Panc1 (cell line): ENCODE measurements around the gene PHF14. TPM values are rescaled to one million over a fixed set of nuclear protein-coding genes. Genes with fewer than 3 reads are reported as not detected.

ENCODE experiments used
- ATAC-seq: fragments of 200-7000 bp; cut with Tn5 transposase; 2 replicates; pipeline ENCODE4 v1.9.1; 2020; ENCODE audit warnings: mild to moderate bottlenecking, moderate library complexity
- BruUV-seq: library from RNA; stranded (reverse); fragments of 400-500 nt; replicated peaks from 2 replicates; lab custom pipeline; 2021; lab: Mats Ljungman, UMichigan
- CTCF ChIA-PET: fragments of 300-600 bp; sonication (Branson Sonifier 250); formaldehyde crosslinking; loops from one replicate; lab custom pipeline; 2022; ENCODE audit warnings: antibody characterized with exemption; lab: Charles Lee
- POLR2A ChIA-PET: fragments of 300-600 bp; sonication (Branson Sonifier 250); formaldehyde crosslinking; loops from one replicate; lab custom pipeline; 2022; ENCODE audit warnings: antibody characterized with exemption; lab: Charles Lee
- DNase-seq: peaks from one replicate; pipeline ENCODE4 v3.0.0-alpha.2; 2010; ENCODE audit warnings: low read depth, low spot score
- H3K27ac ChIP-seq: 2 replicates; pipeline ENCODE4 v1.5.1; 2011; ENCODE audit warnings: mild to moderate bottlenecking, low read length, inconsistent platforms
- H3K27me3 ChIP-seq: fragments of 200-500 bp; sonication (Bioruptor generic); 2 replicates; pipeline ENCODE4 v1.6.0; 2014; ENCODE audit warnings: low read length, inconsistent platforms; ENCODE audit not compliant: control insufficient read depth, insufficient read depth
- H3K36me3 ChIP-seq: fragments of 200-500 bp; sonication (Bioruptor generic); 2 replicates; pipeline ENCODE4 v1.5.1; 2014; ENCODE audit warnings: inconsistent platforms, mild to moderate bottlenecking, low read length, moderate library complexity; ENCODE audit not compliant: control insufficient read depth, insufficient read depth
- H3K4me1 ChIP-seq: 2 replicates; pipeline ENCODE4 v1.5.1; 2011; ENCODE audit warnings: inconsistent platforms, mild to moderate bottlenecking, low read length, moderate library complexity; ENCODE audit not compliant: control insufficient read depth, insufficient read depth
- H3K4me3 ChIP-seq, 2 experiments: 2 replicates each; pipeline ENCODE4 v1.5.1; 2011 to 2012; ENCODE audit warnings: low read depth in 2 of 2, low read length in 2 of 2, mild to moderate bottlenecking in 2 of 2, inconsistent platforms in 1 of 2, moderate library complexity in 1 of 2
- H3K9me3 ChIP-seq: fragments of 200-500 bp; sonication (Bioruptor generic); 2 replicates; pipeline ENCODE4 v1.5.1; 2014; ENCODE audit warnings: low read depth, mild to moderate bottlenecking, inconsistent platforms, low read length, moderate library complexity; ENCODE audit not compliant: control insufficient read depth, insufficient read depth
- CTCF ChIP-seq: fragments of 450-650 bp; IDR thresholded peaks from 2 replicates; pipeline ENCODE4 v1.5.1; 2017; ENCODE audit warnings: mild to moderate bottlenecking
- POLR2AphosphoS5 ChIP-seq: IDR thresholded peaks from 2 replicates; pipeline ENCODE4 v1.6.1; 2012; ENCODE audit warnings: mild to moderate bottlenecking, low read depth, low read length, moderate library complexity
- REST ChIP-seq, 2 experiments: IDR thresholded peaks; 2 replicates each; pipeline ENCODE4 v1.6.1; 2011 to 2012; ENCODE audit warnings: low read depth in 2 of 2, control low read depth in 1 of 2, low read length in 1 of 2, mild to moderate bottlenecking in 1 of 2, moderate library complexity in 1 of 2; ENCODE audit not compliant: insufficient read depth in 1 of 2
- SIN3A ChIP-seq: IDR thresholded peaks from 2 replicates; pipeline ENCODE4 v1.6.1; 2012; ENCODE audit warnings: low read depth, mild to moderate bottlenecking, low read length, moderate library complexity, borderline replicate concordance; ENCODE audit not compliant: insufficient read depth
- TCF7L2 ChIP-seq: IDR thresholded peaks from 2 replicates; pipeline ENCODE4 v1.6.1; 2011; ENCODE audit warnings: mild to moderate bottlenecking, low read depth, low read length, inconsistent platforms
- in situ Hi-C: cut with HindIII; loops from 2 replicates; pipeline ENCODE4 v1.10.0; 2016; ENCODE audit warnings: low sequenced_read_pairs, low pct_unique_long_range_greater_than_20kb
- intact Hi-C: fragments of 100-400 bp; cut with micrococcal nuclease; formaldehyde crosslinking; loops from one replicate; pipeline ENCODE4 v1.10.0; 2022; ENCODE audit not compliant: unreplicated experiment
- total RNA-seq: library from RNA; stranded (reverse); gene quantifications from one replicate; pipeline ENCODE4 v1.2.1, GENCODE V29; 2021; ENCODE audit not compliant: unreplicated experiment

The PHF14 gene
- total RNA-seq, 1 experiment from 2014 or later: 85.6 TPM

- no peak for TF ChIP-seq CTCF
- no peak for TF ChIP-seq TCF7L2
- no peak for TF ChIP-seq POLR2AphosphoS5
- TF ChIP-seq REST (IDR thresholded peaks at IDR 0.05; ENCODE audit: insufficient read depth in 1 of 2, low read depth in 2 of 2, low read length in 1 of 2): no peak
- no peak for TF ChIP-seq SIN3A
- ChIA-PET CTCF (no interaction called here), POLR2A (interaction anchor here (0.5 kb wide), 1 partner anchor 1841 kb away, joined by 3 read pairs; no protein-coding TSS in a partner anchor)
- H3K4me3 ChIP-seq: no peak overlapping the region
- ATAC-seq (no peak), DNase-seq (no peak)
- H3K4me1 ChIP-seq: no peaks in the 10 kb centered on the region
- no TSS peak for BruUV-seq
- no peaks in the 10 kb centered on the region for H3K36me3 ChIP-seq
- intact Hi-C loops: no loop called here
- H3K9me3 ChIP-seq: no peaks in the 10 kb centered on the region
- in situ Hi-C loops: no loop called here
- H3K27ac ChIP-seq: no peak overlapping the region
- H3K27me3 ChIP-seq: no peaks in the 10 kb centered on the region
These were observed 156.9 kb downstream of the PHF14 start for GRCh38 chr7:11130601-11131000.

DNA sequence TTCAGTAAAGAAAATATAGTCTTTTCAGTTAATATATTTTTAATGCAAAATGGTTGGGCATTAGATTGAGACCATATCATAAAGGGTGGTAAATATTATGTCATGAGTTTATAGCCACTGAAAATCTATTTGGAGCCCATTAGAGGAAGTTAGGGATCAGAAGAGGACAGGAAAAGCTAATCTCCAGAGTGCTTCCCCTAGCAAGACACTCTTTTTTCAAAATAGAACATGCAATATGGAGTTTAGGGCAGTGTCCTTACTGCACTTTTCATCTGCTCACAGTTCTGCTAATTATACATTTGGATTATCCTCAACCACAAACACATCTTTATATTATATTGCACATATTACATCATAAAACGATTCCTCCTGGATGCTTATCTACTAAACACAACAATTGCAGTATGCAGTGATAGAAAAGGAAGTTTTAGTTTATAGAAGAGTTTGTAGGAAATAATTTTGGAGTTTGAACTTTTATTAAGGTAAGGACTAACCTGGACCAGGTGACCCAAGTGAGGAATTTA, 159.8 kb downstream of the PHF14 start:
- in situ Hi-C loops: no loop called here

More for the DNA sequence above, 159.8 kb downstream of the PHF14 start:
- Histone ChIP-seq H3K27me3 (no peaks in the 10 kb centered on the region), H3K36me3 (no peaks in the 10 kb centered on the region; the same call in 1 of the 2 replicates), H3K4me3 (no peak overlapping the region), H3K4me1 (no peaks in the 10 kb centered on the region), H3K27ac (no peak overlapping the region), H3K9me3 (no peaks in the 10 kb centered on the region)
- TF ChIP-seq POLR2AphosphoS5: no peak
- TF ChIP-seq REST (IDR thresholded peaks at IDR 0.05; ENCODE audit: insufficient read depth in 1 of 2, low read depth in 2 of 2, low read length in 1 of 2): no peak
- TF ChIP-seq SIN3A: no peak
- TF ChIP-seq TCF7L2: no peak
- no peak for TF ChIP-seq CTCF
- no peak for DNase-seq
- BruUV-seq: no TSS peak
- no peak for ATAC-seq
- ChIA-PET CTCF (no interaction called here), POLR2A (no interaction called here)
- intact Hi-C loops: no loop called here
